ENCODE results near the gene TRPC3. TPM values are rescaled to one million over a fixed set of nuclear protein-coding genes. Genes with fewer than 3 reads are reported as not detected.

TRPC3 gene
- total RNA-seq, 2 experiments from 2014 or later = 0.85 to 0.94 TPM

- no peaks in the 10 kb centered on the region for H3K4me1 Mint-ChIP-seq
- H3K36me3 Mint-ChIP-seq (ENCODE audit: low read depth) = peaks cover 21% of the 10 kb centered on the region
- POLR2A ChIA-PET = no interaction called here
- CTCF ChIA-PET = no interaction called here
- no peak overlapping the region for H3K27ac Mint-ChIP-seq
- H3K4me3 Mint-ChIP-seq = no peak overlapping the region
- H3K27me3 Mint-ChIP-seq = no peaks in the 10 kb centered on the region
- no peaks in the 10 kb centered on the region for H3K9me3 Mint-ChIP-seq
- DNase-seq = no peak
These were observed 113.7 kb downstream of the TRPC3 start for GRCh38 chr4:121838136-121838535.

GRCh38 chr4:121829511-121829910 is 122.3 kb downstream of the TRPC3 start:
- CTCF ChIA-PET = interaction anchor here (1.0 to 1.3 kb wide), 3 partner anchors 15 to 71 kb away, joined by 3 to 4 read pairs (median 3); no protein-coding TSS in a partner anchor
- no peaks in the 10 kb centered on the region for H3K36me3 Mint-ChIP-seq (ENCODE audit: low read depth)
- no peak overlapping the region for H3K4me3 Mint-ChIP-seq
- H3K9me3 Mint-ChIP-seq = no peaks in the 10 kb centered on the region
- DNase-seq = no peak
- POLR2A ChIA-PET = no interaction called here
- no peaks in the 10 kb centered on the region for H3K27me3 Mint-ChIP-seq
- H3K4me1 Mint-ChIP-seq = peaks cover 3% of the 10 kb centered on the region
- no peak overlapping the region for H3K27ac Mint-ChIP-seq

Other genes with a start within 250 kb of the TRPC3 start
- gene SMIM43, start 186.9 kb downstream of the TRPC3 start, total RNA-seq = not detected
- gene EXOSC9, start 150.7 kb downstream of the TRPC3 start, total RNA-seq = 10 to 100 TPM; 56.2 to 58.1 TPM
- 100 to 1,000 TPM; 128 to 143 TPM for gene CCNA2, start 128.2 kb downstream of the TRPC3 start, total RNA-seq
- 10 to 100 TPM; 16.3 to 21.5 TPM for gene BBS7, start 81.6 kb downstream of the TRPC3 start, total RNA-seq
- 10 to 100 TPM; 37.5 to 39.4 TPM for gene BLTP1, start 200.3 kb upstream of the TRPC3 start, total RNA-seq